Measurements from ENCODE around the gene STK32A.

The STK32A gene

DNA sequence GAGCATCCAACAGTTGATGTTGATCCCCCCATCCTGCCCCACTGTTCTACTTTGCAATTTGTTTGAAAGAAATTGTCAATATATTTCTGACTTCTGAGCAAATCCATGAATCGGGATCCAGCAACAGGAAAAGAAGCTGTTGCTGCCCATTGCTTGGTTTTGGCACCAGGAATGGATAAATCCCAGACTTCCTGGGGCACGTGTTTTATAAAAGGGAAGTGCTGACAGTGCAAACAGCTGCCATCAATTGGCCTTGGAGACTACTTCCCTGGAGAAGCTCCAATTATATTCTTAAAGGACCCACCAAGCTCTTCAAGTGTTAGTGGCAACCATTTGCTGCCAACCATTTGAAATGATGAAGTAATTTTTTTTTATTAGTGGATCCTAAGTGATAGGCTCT is 13.7 kb downstream of the STK32A start:
- H3K27me3 ChIP-seq (ENCODE audit: control insufficient read depth in 2 of 2, insufficient read depth in 2 of 2, low read length in 2 of 2), result no peaks in the 10 kb centered on the region

DNA sequence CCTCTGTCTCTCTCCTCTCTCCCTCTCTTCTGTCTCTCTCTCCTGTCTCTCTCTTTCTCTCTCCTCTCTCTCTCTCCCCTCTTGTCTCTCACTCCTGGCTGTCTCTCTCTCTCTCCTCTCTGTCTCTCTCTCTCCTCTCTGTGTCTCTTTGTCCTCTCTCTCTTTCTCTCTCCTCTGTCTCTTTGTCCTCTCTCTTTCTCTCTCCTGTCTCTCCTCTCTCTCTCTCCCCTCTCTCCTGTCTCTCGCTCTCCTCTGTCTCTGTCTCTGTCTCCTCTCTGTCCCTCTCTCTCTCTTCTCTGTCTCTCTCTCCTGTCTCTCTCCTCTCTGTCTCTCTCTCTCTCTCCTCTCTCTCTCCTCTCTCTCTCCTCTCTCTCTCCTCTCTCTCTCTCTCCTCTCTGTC is 25.0 kb downstream of the STK32A start:
- no peak overlapping the region for H3K27ac ChIP-seq (ENCODE audit: low read depth in 2 of 2, low read length in 2 of 2)
- H3K4me1 ChIP-seq (ENCODE audit: control insufficient read depth in 2 of 2, insufficient read depth in 2 of 2, low read length in 2 of 2), result no peaks in the 10 kb centered on the region
- H3K36me3 ChIP-seq (ENCODE audit: control insufficient read depth in 2 of 2, insufficient read depth in 2 of 2, low read length in 2 of 2), result no peaks in the 10 kb centered on the region
- H3K9ac ChIP-seq (ENCODE audit: low read depth in 1 of 2, low read length in 2 of 2), result no peak overlapping the region
- no peaks in the 10 kb centered on the region for H3K27me3 ChIP-seq (ENCODE audit: control insufficient read depth in 2 of 2, insufficient read depth in 2 of 2, low read length in 2 of 2)
- H3K9me3 ChIP-seq (ENCODE audit: control insufficient read depth in 2 of 2, low read length in 2 of 2), result no peaks in the 10 kb centered on the region
- no peak overlapping the region for H3K4me3 ChIP-seq (ENCODE audit: low read length in 2 of 2)

More for the DNA sequence above, 13.7 kb downstream of the STK32A start:
- H3K27ac ChIP-seq (ENCODE audit: low read depth in 2 of 2, low read length in 2 of 2), result no peak overlapping the region
- no peaks in the 10 kb centered on the region for H3K9me3 ChIP-seq (ENCODE audit: control insufficient read depth in 2 of 2, low read length in 2 of 2)
- H3K36me3 ChIP-seq (ENCODE audit: control insufficient read depth in 2 of 2, insufficient read depth in 2 of 2, low read length in 2 of 2), result no peaks in the 10 kb centered on the region
- H3K4me3 ChIP-seq (ENCODE audit: low read length in 2 of 2), result no peak overlapping the region
- H3K4me1 ChIP-seq (ENCODE audit: control insufficient read depth in 2 of 2, insufficient read depth in 2 of 2, low read length in 2 of 2), result no peaks in the 10 kb centered on the region
- no peak overlapping the region for H3K9ac ChIP-seq (ENCODE audit: low read depth in 1 of 2, low read length in 2 of 2)

DNA sequence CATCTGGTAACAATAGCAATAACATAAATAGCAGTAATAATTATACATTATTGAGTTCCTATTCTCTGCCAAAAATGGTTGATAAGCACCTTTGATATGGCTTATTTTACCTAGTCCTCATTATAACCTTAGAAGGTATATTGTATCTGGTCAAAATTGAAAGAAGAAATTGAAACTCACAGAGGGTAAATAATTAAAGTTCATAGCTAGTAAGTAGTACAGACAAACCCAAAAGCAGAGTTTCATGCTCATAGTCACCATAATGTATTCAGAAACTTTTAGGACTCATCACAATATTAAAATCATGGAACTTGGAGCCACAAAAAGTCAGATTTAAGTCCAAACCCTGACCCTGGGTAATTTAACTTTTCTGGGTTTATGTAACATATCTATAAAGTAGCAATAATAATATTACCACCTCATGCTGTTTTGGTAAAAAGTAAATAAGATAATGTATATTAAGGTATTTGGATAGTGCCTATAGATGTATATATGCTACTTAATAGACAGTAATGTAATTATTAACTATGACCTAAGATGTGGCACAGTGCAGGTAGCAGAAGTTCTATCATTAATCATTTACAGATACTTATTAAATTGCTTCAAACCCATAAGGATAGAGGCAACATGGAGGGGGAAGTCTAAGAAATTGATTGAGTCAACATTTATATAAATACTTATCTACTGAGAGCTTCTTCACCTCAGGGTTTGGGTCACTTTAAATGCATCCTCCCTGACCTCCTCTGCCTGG is 32.4 kb downstream of the STK32A start:
- Histone ChIP-seq H3K4me3 (ENCODE audit: low read length in 2 of 2) (no peak overlapping the region), H3K36me3 (ENCODE audit: control insufficient read depth in 2 of 2, insufficient read depth in 2 of 2, low read length in 2 of 2) (no peaks in the 10 kb centered on the region), H3K9me3 (ENCODE audit: control insufficient read depth in 2 of 2, low read length in 2 of 2) (no peaks in the 10 kb centered on the region), H3K27me3 (ENCODE audit: control insufficient read depth in 2 of 2, insufficient read depth in 2 of 2, low read length in 2 of 2) (no peaks in the 10 kb centered on the region), H3K4me1 (ENCODE audit: control insufficient read depth in 2 of 2, insufficient read depth in 2 of 2, low read length in 2 of 2) (no peaks in the 10 kb centered on the region), H3K9ac (ENCODE audit: low read depth in 1 of 2, low read length in 2 of 2) (no peak overlapping the region), H3K27ac (ENCODE audit: low read depth in 2 of 2, low read length in 2 of 2) (no peak overlapping the region)

DNA sequence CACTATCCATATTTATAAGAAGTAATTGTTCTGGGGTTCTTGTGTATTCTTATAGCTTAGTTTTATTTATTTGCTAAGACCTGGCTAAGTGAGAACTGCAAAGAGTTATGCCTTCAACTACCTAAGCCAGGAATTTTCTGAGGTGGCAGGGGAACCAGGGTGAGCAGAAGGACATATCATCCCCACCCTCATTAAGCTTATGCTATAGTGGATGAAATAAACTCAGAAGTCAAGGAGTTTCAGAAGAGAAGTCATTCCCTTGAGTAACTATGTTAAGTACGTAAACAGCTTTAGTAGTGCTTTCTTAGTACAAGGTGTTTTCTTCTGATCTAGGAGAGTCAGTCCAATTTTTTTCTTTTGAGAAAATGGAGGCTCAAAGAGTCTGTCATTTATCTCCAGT is 41.7 kb downstream of the STK32A start:
- no peaks in the 10 kb centered on the region for H3K9me3 ChIP-seq (ENCODE audit: control insufficient read depth in 2 of 2, low read length in 2 of 2)
- no peaks in the 10 kb centered on the region for H3K27me3 ChIP-seq (ENCODE audit: control insufficient read depth in 2 of 2, insufficient read depth in 2 of 2, low read length in 2 of 2)
- H3K9ac ChIP-seq (ENCODE audit: low read depth in 1 of 2, low read length in 2 of 2), result no peak overlapping the region
- H3K27ac ChIP-seq (ENCODE audit: low read depth in 2 of 2, low read length in 2 of 2), result no peak overlapping the region
- no peak overlapping the region for H3K4me3 ChIP-seq (ENCODE audit: low read length in 2 of 2)
- no peaks in the 10 kb centered on the region for H3K36me3 ChIP-seq (ENCODE audit: control insufficient read depth in 2 of 2, insufficient read depth in 2 of 2, low read length in 2 of 2)
- no peaks in the 10 kb centered on the region for H3K4me1 ChIP-seq (ENCODE audit: control insufficient read depth in 2 of 2, insufficient read depth in 2 of 2, low read length in 2 of 2)

DNA sequence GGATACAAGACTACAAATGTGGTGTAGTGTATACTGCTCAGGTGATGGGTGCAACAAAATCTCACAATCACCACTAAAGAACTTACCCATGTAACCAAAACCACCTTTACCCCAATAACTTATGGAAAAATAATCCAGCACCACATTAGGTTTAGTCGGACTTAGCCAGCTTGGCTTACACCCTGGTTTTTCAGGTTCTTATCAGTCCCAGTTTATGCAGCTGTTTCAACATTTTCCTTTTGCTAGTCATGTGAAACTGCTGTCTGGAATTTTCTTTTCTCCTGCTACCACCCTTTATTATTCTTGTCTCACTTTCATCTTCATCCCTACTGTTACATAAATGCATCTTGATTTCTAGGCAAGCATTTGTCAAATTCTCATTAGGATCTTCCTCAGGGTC is 51.5 kb downstream of the STK32A start:
- H3K27me3 ChIP-seq (ENCODE audit: control insufficient read depth in 2 of 2, insufficient read depth in 2 of 2, low read length in 2 of 2), result no peaks in the 10 kb centered on the region
- no peak overlapping the region for H3K4me3 ChIP-seq (ENCODE audit: low read length in 2 of 2)
- no peak overlapping the region for H3K9ac ChIP-seq (ENCODE audit: low read depth in 1 of 2, low read length in 2 of 2)
- H3K4me1 ChIP-seq (ENCODE audit: control insufficient read depth in 2 of 2, insufficient read depth in 2 of 2, low read length in 2 of 2), result no peaks in the 10 kb centered on the region
- H3K36me3 ChIP-seq (ENCODE audit: control insufficient read depth in 2 of 2, insufficient read depth in 2 of 2, low read length in 2 of 2), result no peaks in the 10 kb centered on the region
- no peaks in the 10 kb centered on the region for H3K9me3 ChIP-seq (ENCODE audit: control insufficient read depth in 2 of 2, low read length in 2 of 2)
- H3K27ac ChIP-seq (ENCODE audit: low read depth in 2 of 2, low read length in 2 of 2), result no peak overlapping the region

DNA sequence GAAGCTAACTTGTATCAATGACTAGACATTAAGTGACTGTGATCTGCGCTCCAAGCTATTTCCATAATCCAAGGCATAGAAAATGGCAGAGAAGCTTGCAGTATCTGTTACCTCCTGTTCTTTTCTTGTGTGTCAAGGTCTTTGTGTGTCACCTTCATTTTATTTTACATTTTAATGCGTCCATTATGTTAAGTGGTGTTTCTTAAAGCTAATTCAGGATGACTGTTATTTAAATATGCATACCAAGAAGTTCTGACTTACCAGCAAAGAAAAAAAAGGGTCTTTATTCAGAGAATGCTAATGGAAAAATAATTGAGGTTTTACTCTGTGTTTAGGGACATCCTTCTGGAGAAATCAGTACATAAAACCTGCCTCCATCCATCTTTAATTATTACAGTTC is 52.3 kb downstream of the STK32A start:
- Histone ChIP-seq H3K9ac (ENCODE audit: low read depth in 1 of 2, low read length in 2 of 2) (no peak overlapping the region), H3K4me1 (ENCODE audit: control insufficient read depth in 2 of 2, insufficient read depth in 2 of 2, low read length in 2 of 2) (no peaks in the 10 kb centered on the region), H3K27ac (ENCODE audit: low read depth in 2 of 2, low read length in 2 of 2) (no peak overlapping the region), H3K9me3 (ENCODE audit: control insufficient read depth in 2 of 2, low read length in 2 of 2) (no peaks in the 10 kb centered on the region), H3K36me3 (ENCODE audit: control insufficient read depth in 2 of 2, insufficient read depth in 2 of 2, low read length in 2 of 2) (no peaks in the 10 kb centered on the region), H3K27me3 (ENCODE audit: control insufficient read depth in 2 of 2, insufficient read depth in 2 of 2, low read length in 2 of 2) (no peaks in the 10 kb centered on the region), H3K4me3 (ENCODE audit: low read length in 2 of 2) (no peak overlapping the region)

DNA sequence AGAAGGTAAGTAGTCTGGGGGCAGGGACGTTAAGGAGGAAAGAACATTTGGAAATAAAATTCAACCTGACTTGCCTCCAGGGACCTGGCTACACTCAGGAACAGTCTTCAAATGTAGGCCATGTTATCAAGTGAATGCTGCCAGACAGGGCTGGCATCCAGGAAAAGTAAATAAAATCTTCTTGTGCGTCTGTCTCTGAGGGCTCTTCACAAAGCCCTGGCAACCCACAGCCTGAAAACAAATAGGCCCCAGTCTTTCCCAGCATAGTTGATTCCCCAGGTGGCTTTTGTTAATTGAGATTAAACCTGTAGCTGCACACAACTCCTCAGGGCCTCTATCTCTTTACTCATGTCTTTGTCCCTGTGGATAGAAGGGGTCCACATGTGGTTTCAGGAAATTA is 55.4 kb downstream of the STK32A start:
- Histone ChIP-seq H3K4me3 (ENCODE audit: low read length in 2 of 2) (no peak overlapping the region), H3K27me3 (ENCODE audit: control insufficient read depth in 2 of 2, insufficient read depth in 2 of 2, low read length in 2 of 2) (no peaks in the 10 kb centered on the region), H3K27ac (ENCODE audit: low read depth in 2 of 2, low read length in 2 of 2) (no peak overlapping the region), H3K9ac (ENCODE audit: low read depth in 1 of 2, low read length in 2 of 2) (no peak overlapping the region), H3K4me1 (ENCODE audit: control insufficient read depth in 2 of 2, insufficient read depth in 2 of 2, low read length in 2 of 2) (no peaks in the 10 kb centered on the region), H3K36me3 (ENCODE audit: control insufficient read depth in 2 of 2, insufficient read depth in 2 of 2, low read length in 2 of 2) (no peaks in the 10 kb centered on the region), H3K9me3 (ENCODE audit: control insufficient read depth in 2 of 2, low read length in 2 of 2) (no peaks in the 10 kb centered on the region)

DNA sequence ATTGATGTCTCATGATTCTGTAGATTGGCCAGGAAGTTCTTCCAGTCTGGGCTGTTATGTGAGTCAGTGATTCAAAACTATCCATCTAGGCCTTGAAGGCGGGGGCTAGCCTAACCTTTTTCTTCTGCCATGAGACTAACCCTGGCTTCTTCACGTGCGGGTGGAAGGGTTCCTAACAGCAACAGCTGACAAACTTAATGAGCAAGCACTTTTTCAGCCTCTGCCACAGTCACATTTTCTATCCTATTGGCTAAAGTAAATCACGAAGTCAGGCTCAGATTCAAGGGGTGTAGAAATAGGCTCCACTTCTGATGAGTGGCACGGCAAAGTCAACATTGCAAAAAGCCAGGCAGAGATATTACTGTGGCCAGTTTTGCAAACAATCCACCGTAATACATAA is 68.4 kb downstream of the STK32A start:
- Histone ChIP-seq H3K4me3 (ENCODE audit: low read length in 2 of 2) (no peak overlapping the region), H3K36me3 (ENCODE audit: control insufficient read depth in 2 of 2, insufficient read depth in 2 of 2, low read length in 2 of 2) (no peaks in the 10 kb centered on the region), H3K9me3 (ENCODE audit: control insufficient read depth in 2 of 2, low read length in 2 of 2) (no peaks in the 10 kb centered on the region), H3K27me3 (ENCODE audit: control insufficient read depth in 2 of 2, insufficient read depth in 2 of 2, low read length in 2 of 2) (no peaks in the 10 kb centered on the region), H3K4me1 (ENCODE audit: control insufficient read depth in 2 of 2, insufficient read depth in 2 of 2, low read length in 2 of 2) (no peaks in the 10 kb centered on the region), H3K27ac (ENCODE audit: low read depth in 2 of 2, low read length in 2 of 2) (no peak overlapping the region), H3K9ac (ENCODE audit: low read depth in 1 of 2, low read length in 2 of 2) (no peak overlapping the region)

DNA sequence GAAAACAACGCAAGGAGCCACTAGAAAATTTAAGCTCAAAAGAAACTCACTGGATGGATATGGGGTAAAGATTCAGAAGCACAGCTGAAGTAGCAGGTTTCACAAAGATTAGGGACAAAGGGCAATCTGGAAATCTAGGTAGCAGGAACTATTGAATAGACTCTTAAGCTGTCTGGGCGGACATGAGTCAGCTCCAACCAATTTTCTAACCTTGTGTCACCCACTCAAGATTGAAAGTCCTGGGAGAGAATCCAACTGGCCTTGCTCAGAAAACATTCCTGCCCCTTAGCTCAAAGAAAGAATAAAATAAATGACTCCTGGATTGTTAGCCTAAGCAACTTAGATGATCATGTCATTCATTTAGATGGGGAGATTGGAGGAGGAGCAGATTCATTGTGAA is 69.2 kb downstream of the STK32A start:
- Histone ChIP-seq H3K27ac (ENCODE audit: low read depth in 2 of 2, low read length in 2 of 2) (no peak overlapping the region), H3K27me3 (ENCODE audit: control insufficient read depth in 2 of 2, insufficient read depth in 2 of 2, low read length in 2 of 2) (no peaks in the 10 kb centered on the region)

DNA sequence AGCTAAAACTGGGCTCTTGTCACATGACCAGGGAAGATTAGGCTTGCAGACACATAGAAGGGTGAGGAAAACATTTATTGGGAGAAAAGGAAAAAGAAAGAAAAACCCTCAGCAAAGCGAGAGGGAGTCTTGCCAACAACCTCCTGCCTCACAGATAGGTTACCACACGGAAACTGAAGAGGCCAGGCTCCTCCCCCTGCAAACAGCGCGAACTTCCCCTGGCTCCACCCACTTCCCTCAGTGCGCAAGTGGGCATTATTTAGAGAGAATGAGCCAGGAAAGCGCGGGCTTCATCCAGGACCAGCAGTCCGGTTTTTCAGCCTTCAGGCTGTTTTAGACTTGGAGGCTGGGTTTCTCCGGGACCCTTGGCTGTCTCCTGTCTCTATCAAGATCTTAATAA is 70.3 kb downstream of the STK32A start:
- H3K4me3 ChIP-seq (ENCODE audit: low read length in 2 of 2), result no peak overlapping the region
- H3K27me3 ChIP-seq (ENCODE audit: control insufficient read depth in 2 of 2, insufficient read depth in 2 of 2, low read length in 2 of 2), result no peaks in the 10 kb centered on the region
- no peaks in the 10 kb centered on the region for H3K36me3 ChIP-seq (ENCODE audit: control insufficient read depth in 2 of 2, insufficient read depth in 2 of 2, low read length in 2 of 2)
- no peaks in the 10 kb centered on the region for H3K9me3 ChIP-seq (ENCODE audit: control insufficient read depth in 2 of 2, low read length in 2 of 2)
- peaks cover 0 to 2% of the 10 kb centered on the region in 2 donors for H3K4me1 ChIP-seq (ENCODE audit: control insufficient read depth in 2 of 2, insufficient read depth in 2 of 2, low read length in 2 of 2)
- H3K27ac ChIP-seq (ENCODE audit: low read depth in 2 of 2, low read length in 2 of 2), result no peak overlapping the region
- H3K9ac ChIP-seq (ENCODE audit: low read depth in 1 of 2, low read length in 2 of 2), result no peak overlapping the region

More for the DNA sequence above, 69.2 kb downstream of the STK32A start:
- no peaks in the 10 kb centered on the region for H3K4me1 ChIP-seq (ENCODE audit: control insufficient read depth in 2 of 2, insufficient read depth in 2 of 2, low read length in 2 of 2)
- no peaks in the 10 kb centered on the region for H3K36me3 ChIP-seq (ENCODE audit: control insufficient read depth in 2 of 2, insufficient read depth in 2 of 2, low read length in 2 of 2)
- no peak overlapping the region for H3K9ac ChIP-seq (ENCODE audit: low read depth in 1 of 2, low read length in 2 of 2)
- no peak overlapping the region for H3K4me3 ChIP-seq (ENCODE audit: low read length in 2 of 2)
- no peaks in the 10 kb centered on the region for H3K9me3 ChIP-seq (ENCODE audit: control insufficient read depth in 2 of 2, low read length in 2 of 2)

All from mucosa of rectum (tissue), 2 donors.